Lung (tissue), 12 donors: Measurements from ENCODE around the gene PNPLA2. TPM values are rescaled to one million over a fixed set of nuclear protein-coding genes. Genes with fewer than 3 reads are reported as not detected.

ENCODE experiments used
- ATAC-seq: fragments of 200-7000 bp; cut with Tn5 transposase; one replicate; pipeline ENCODE4 v1.9.1; 2020; ENCODE audit warnings: moderate number of reproducible peaks; ENCODE audit not compliant: insufficient read depth, low FRiP score
- DNase-seq, 3 donors: peaks; one replicate each; pipeline ENCODE4 v3.0.0-alpha.2; 2013 to 2017
- H3K27ac ChIP-seq, 2 donors: one replicate each; pipeline ENCODE4 v1.5.1; 2013; ENCODE audit warnings: mild to moderate bottlenecking in 2 of 2, moderate library complexity in 2 of 2, control low read depth in 1 of 2, inconsistent platforms in 1 of 2, low read depth in 1 of 2, low read length in 1 of 2
- H3K27me3 ChIP-seq, 3 donors: one replicate each; pipeline ENCODE4 v1.5.1; 2013; ENCODE audit warnings: low read length in 2 of 3; ENCODE audit not compliant: control insufficient read depth in 3 of 3, insufficient read depth in 3 of 3
- H3K36me3 ChIP-seq, 4 donors: one replicate each; pipeline ENCODE4 v1.5.1; 2013; ENCODE audit warnings: low read length in 4 of 4, mild to moderate bottlenecking in 1 of 4, moderate library complexity in 1 of 4; ENCODE audit not compliant: control insufficient read depth in 4 of 4, insufficient read depth in 4 of 4
- H3K4me1 ChIP-seq, 5 donors: one replicate each; pipeline ENCODE4 v1.5.1; 2013; ENCODE audit warnings: low read length in 5 of 5, mild to moderate bottlenecking in 2 of 5, moderate library complexity in 1 of 5; ENCODE audit not compliant: control insufficient read depth in 5 of 5, insufficient read depth in 5 of 5
- H3K4me3 ChIP-seq: one replicate; pipeline ENCODE4 v1.5.1; 2013; ENCODE audit warnings: mild to moderate bottlenecking, control low read depth, moderate library complexity
- H3K9ac ChIP-seq, 2 donors: one replicate each; pipeline ENCODE4 v1.5.1; 2013; ENCODE audit warnings: low read length in 2 of 2, control low read depth in 1 of 2; ENCODE audit not compliant: insufficient read depth in 1 of 2
- H3K9me3 ChIP-seq, 4 donors: one replicate each; pipeline ENCODE4 v1.5.1; 2013; ENCODE audit warnings: low read length in 3 of 4, mild to moderate bottlenecking in 1 of 4, moderate library complexity in 1 of 4; ENCODE audit not compliant: control insufficient read depth in 4 of 4, insufficient read depth in 3 of 4
- WGBS, 2 donors: extraction: QIAGEN DNeasy Blood & Tissue Kit; methylation state at CpG; one replicate each; pipeline ENCODE4 v1.1.7; 2013; 5-methylcytosine and 5-hydroxymethylcytosine counted together
- polyA plus RNA-seq, 2 donors: library from polyadenylated mRNA; stranded (reverse); fragments of 200-250 nt; gene quantifications; one replicate each; pipeline ENCODE4 v1.2.1, GENCODE V29; 2013
- total RNA-seq, 2 donors: library from RNA; depleted of rRNA in 1 of 2; stranded (reverse); fragments of >200 nt in 1 of 2; gene quantifications; one replicate each; pipeline ENCODE4 v1.2.1, GENCODE V29; 2014 to 2021
- TF ChIP-seq, protein P1 (sequence below): IDR thresholded peaks from 2 replicates; pipeline ENCODE4 v1.5.1; 2012; ENCODE audit warnings: mild to moderate bottlenecking; ENCODE audit errors: control extremely low read depth, extremely low read depth
- donor health status: control.
- donor health status: control.
- donor health status: Bipolar disorder and iron deficiency.
- donor health status: healthy.
- donor health status: DM: yes; HTN: yes; CAD: no.

Gene PNPLA2
- total and polyA plus RNA-seq, 4 donors: 65.1 to 160 (median 84.2) TPM

DNA sequence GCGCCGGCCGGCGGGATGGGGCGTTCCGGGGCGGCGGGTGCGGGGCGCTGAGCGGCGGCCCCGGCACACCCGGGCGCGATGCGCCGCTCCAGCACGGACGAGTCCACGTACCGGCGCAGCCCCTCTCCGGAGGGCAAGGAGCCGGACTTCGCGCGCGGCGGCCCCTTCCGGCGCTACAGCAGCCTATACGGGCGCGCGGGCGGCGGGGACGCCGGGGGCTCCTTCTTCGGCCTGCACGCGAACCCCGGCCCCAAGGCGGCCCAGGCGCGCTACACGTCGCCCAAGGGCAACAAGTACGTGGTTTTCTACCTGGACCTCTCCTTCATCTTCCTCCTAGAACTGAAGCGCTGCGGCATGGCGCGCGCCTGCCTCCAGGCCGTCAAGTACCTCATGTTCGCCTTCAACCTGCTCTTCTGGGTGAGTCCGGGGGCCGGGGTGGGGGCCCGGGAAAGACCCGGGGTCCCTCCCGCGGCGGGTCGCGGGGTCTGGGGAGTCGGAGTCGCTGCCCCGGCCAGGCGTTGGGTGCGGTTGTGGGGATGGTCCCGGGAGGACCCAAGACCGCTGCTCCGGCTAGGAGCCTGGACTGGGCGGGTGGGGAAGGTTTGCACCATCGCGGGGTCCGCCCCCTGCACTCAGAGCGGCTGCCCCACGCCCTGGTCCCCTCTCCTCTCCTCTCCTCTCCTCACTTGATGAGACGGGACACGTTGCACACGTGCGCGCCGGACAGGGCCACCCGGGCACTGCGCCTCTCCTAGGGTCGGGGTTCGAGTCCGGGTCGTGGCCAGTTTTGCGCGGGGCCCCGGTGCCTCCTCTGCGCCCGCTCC lies 31.4 kb downstream of the PNPLA2 start:
- H3K27me3 ChIP-seq: no peaks in the 10 kb centered on the region
- 37 to 40% methylated on average over 91 to 97 of the region's 97 CpGs for WGBS, 2 donors
- DNase-seq: no peak
- no peaks in the 10 kb centered on the region for H3K9me3 ChIP-seq
- H3K4me1 ChIP-seq: peaks cover 0 to 45% (median 25%) of the 10 kb centered on the region in 5 donors
- H3K9ac ChIP-seq: no peak overlapping the region
- no peak for ATAC-seq
- TF ChIP-seq, protein P1, sequence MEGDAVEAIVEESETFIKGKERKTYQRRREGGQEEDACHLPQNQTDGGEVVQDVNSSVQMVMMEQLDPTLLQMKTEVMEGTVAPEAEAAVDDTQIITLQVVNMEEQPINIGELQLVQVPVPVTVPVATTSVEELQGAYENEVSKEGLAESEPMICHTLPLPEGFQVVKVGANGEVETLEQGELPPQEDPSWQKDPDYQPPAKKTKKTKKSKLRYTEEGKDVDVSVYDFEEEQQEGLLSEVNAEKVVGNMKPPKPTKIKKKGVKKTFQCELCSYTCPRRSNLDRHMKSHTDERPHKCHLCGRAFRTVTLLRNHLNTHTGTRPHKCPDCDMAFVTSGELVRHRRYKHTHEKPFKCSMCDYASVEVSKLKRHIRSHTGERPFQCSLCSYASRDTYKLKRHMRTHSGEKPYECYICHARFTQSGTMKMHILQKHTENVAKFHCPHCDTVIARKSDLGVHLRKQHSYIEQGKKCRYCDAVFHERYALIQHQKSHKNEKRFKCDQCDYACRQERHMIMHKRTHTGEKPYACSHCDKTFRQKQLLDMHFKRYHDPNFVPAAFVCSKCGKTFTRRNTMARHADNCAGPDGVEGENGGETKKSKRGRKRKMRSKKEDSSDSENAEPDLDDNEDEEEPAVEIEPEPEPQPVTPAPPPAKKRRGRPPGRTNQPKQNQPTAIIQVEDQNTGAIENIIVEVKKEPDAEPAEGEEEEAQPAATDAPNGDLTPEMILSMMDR: no peak
- H3K27ac ChIP-seq: no peak overlapping the region
- peaks cover 0 to 31% (median 0%) of the 10 kb centered on the region in 4 donors for H3K36me3 ChIP-seq
- no peak overlapping the region for H3K4me3 ChIP-seq

DNA sequence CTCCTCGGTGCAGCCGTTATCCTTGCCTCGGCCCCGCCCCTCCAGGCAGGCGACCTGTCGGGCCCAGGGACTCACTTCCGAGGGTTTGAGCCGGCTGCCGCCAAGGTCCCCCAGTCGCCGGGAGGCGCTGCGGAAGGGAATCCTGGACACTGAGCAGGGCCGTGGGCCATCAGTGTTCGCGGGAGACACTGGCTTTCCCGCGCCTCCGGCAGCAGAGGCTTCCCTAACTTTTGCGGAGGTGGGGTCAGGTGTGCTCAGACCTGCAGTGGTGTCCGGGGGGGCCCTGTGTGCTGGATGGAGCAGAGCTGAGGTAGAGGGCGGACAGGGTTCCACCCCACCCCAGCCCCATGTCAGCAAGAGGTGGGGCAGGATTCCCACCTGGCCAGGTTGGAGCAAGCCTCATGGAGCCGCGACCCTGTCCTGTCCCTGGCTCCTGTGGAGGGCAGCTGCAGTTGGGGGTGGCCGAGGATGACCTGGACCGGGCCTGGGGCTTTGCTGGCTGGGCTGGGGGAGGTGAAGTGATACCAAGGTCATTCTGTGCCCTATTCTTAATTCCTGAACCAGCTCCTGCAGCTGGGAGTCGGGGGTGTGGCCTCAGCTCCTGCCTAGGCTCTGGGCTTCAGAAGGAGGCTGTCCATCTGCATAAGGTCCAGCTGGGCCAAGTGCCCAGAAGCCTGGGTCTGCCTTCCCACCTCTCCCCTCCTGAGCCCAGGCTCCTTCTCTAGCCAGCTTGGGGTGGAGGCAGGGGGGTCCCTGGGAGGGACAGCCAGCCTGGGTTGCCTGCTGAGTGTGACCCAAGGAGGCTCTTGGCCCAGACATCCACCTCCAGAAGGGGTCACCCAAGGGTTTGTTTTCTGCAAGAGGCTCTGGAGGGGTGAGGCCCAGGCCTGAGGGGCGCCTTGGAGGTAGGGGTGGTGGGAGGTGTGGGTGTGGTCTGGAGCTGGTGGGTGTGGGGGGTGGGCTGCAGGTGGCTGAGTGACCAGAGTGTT lies 32.4 kb downstream of the PNPLA2 start:
- Histone ChIP-seq H3K4me1 (peaks cover 0 to 36% (median 16%) of the 10 kb centered on the region in 5 donors), H3K4me3 (no peak overlapping the region), H3K36me3 (peaks cover 0 to 38% (median 0%) of the 10 kb centered on the region in 4 donors), H3K27me3 (no peaks in the 10 kb centered on the region), H3K27ac (no peak overlapping the region), H3K9ac (no peak overlapping the region), H3K9me3 (no peaks in the 10 kb centered on the region)
- ATAC-seq: no peak
- TF ChIP-seq, protein P1: no peak
- 85 to 88% methylated on average over 28 of the region's 28 CpGs for WGBS, 2 donors
- no peak for DNase-seq

DNA sequence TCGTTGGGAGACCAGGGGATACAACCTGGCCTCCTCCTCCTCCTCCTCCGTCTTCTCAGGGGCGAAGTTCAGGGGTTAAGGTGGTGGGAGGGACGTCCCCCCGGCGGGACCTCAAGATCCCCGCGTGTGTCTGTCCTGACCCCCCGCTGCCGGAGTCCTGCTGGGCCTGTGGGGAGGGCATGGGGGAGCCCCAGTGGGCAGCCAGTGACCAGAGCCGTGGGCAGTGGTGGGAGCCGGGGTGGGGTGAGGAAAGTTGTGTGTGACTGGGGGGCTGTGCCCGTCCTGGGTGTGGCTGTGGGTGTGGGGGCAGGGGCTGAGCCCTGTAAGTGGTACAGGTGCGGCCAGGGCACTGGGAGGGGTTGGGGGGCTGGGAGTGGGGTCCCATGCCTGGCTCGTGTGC lies 34.0 kb downstream of the PNPLA2 start:
- Histone ChIP-seq H3K27ac (no peak overlapping the region), H3K36me3 (peaks cover 0 to 35% (median 0%) of the 10 kb centered on the region in 4 donors)

More for the DNA sequence above, 34.0 kb downstream of the PNPLA2 start:
- TF ChIP-seq, protein P1: no peak
- Histone ChIP-seq H3K27me3 (no peaks in the 10 kb centered on the region), H3K9ac (no peak overlapping the region), H3K4me1 (peaks cover 0 to 33% (median 8%) of the 10 kb centered on the region in 5 donors), H3K9me3 (no peaks in the 10 kb centered on the region), H3K4me3 (no peak overlapping the region)
- 89 to 92% methylated on average over 15 of the region's 15 CpGs for WGBS, 2 donors
- ATAC-seq: no peak
- DNase-seq: no peak
